H7 (cell line): ENCODE measurements around the gene RNF8. TPM values are rescaled to one million over a fixed set of nuclear protein-coding genes. Genes with fewer than 3 reads are reported as not detected.
"Not testable (repeated sequence)": the region's sequence is repeated elsewhere in the genome, so short reads cannot be mapped to it uniquely, and the experiment has no call there.

Experiments
- DNase-seq: peaks from one replicate; pipeline ENCODE4 v3.0.0; 2012
- H3K27me3 ChIP-seq: 2 replicates; pipeline ENCODE4 v1.6.0; 2011; ENCODE audit warnings: mild to moderate bottlenecking, low read length; ENCODE audit not compliant: control insufficient read depth, insufficient read depth
- H3K36me3 ChIP-seq: replicated peaks from 2 replicates; pipeline ENCODE4 v1.5.1; 2011; ENCODE audit warnings: low read length; ENCODE audit not compliant: control insufficient read depth, insufficient read depth
- H3K4me3 ChIP-seq: 2 replicates; pipeline ENCODE4 v1.5.1; 2011; ENCODE audit warnings: low read depth, mild to moderate bottlenecking, control low read depth, low read length, moderate library complexity; ENCODE audit not compliant: insufficient read depth
- total RNA-seq: library from RNA; depleted of rRNA; stranded (reverse); fragments of >200 nt; shearing (Covaris generic); gene quantifications from 2 replicates; pipeline ENCODE4 v1.2.3, GENCODE V29; 2014

RNF8 gene
- total RNA-seq, 1 experiment from 2014 or later = 32.2 TPM

DNA sequence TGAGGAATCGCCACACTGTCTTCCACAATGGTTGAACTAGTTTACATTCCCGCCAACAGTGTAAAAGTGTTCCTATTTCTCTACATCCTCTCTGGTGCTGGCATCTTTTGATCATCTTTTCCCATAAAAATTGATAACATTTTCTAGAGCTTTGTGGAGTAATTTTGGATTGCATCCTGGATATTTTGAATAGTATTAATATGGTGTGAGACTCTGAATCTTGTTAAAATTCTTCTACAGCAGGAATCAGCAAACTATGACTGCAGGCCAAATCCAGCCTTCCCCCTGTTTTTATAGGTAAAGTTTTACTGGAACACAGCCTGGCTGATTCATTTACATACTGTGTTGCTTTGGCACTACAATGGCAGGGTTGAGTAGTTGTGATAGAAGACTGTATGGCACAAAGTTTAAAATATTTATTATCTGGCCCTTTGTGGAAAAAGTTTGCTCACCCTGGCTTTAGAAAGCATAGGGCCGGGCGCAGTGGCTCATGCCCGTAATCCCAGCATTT lies 15.0 kb upstream of the RNF8 start:
- no peak for DNase-seq
- Histone ChIP-seq H3K27me3 (no peaks in the 10 kb centered on the region), H3K4me3 (no peak overlapping the region)

DNA sequence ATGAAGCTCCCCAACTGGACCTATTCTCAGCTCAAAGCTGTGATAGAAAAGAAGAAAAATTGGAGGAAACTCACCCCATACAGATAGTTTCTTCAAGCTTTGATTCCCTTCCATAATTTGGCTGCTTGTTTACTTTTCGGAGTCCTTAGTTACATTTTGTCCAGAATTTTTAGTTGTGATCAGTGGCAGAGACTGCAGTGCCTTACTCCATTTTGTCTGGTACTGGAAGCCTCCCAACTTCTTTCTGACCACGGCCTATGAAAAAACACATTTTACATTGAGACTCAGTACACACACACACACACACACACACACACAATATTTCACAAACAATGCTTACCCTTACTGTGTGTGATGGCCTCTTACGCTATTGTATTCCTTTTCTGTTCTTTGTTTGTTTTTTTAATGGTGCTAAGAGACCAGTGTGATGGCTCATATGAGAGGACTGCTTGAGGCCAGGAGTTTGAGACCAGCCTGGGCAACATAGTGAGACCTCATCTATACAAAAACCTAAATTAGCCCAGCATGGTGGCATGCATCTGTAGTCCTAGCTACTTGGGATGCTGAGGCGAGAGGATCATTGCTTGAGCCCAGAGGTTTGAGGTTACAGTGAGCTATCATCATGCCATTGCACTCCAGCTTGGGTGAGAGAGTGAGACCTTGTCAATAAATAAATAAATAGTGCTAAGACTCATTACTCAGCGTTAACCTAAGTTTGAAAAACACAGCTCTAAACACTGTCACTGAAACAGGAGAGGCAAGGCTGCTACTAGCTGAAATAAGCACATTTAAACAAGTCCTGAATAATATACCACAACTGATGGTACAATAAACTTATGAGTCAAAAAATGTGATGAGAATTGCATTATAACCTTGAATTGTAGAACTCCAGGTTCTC lies 13.8 kb upstream of the RNF8 start:
- DNase-seq = no peak
- Histone ChIP-seq H3K36me3 (no peaks in the 10 kb centered on the region), H3K4me3 (no peak overlapping the region), H3K27me3 (no peaks in the 10 kb centered on the region)

More for the DNA sequence above, 15.0 kb upstream of the RNF8 start:
- H3K36me3 ChIP-seq = no peaks in the 10 kb centered on the region

DNA sequence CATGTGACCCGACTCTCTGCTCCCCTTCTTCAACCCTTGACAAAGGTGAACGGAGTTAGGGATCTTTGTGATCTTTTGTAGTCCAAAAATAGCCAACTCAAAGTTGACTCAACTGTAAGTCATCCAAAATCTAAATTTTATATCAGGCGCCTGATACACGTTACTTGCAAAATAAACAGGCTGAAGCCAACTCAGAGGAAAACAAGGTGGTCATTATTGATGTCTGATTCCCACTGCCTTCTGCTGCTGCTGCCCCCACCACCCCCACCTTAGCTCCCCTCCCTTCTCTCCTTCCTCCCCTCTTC lies 13.2 kb upstream of the RNF8 start:
- no peak overlapping the region for H3K4me3 ChIP-seq
- H3K36me3 ChIP-seq = no peaks in the 10 kb centered on the region
- no peaks in the 10 kb centered on the region for H3K27me3 ChIP-seq
- DNase-seq = no peak

DNA sequence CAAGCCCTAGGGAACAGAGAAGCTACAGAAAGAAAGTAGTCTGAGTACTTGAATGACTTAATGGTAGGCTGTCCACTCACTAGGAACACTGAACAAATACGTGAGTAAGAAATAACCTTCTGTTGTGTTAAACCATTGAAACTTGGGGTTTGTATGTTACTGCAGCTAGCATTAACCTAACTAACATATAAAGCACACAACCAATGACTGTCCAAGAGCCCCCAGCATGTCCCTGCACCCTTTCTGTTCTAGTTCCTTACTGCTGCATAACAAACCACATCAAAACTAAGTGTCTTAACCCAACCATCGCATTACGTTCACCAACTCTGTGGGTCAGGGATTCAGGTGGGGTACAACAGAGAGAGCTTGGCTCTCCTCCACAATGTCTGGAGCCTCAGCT lies 10.5 kb upstream of the RNF8 start:
- Histone ChIP-seq H3K36me3 (no peaks in the 10 kb centered on the region), H3K4me3 (no peak overlapping the region), H3K27me3 (no peaks in the 10 kb centered on the region)
- DNase-seq = no peak

DNA sequence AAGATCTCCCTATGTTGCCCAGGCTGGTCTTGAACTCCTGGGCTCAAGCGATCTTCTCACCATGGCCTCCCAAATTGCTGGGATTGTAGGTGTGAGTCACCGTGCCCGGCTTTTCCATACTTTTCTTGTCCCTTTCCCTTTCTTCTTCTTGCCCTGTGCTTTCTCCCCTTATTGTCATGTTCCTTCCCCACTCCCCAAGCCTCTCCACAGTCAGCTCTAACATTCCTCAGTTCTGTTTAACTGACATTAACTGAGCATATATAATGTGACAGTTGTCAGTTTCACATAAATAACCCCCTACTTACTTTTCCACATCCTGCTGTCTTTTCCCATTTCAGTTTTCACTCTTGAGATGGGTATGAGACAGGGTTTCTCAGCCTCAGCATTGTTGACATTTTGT lies 9.5 kb upstream of the RNF8 start:
- DNase-seq = no peak
- Histone ChIP-seq H3K4me3 (no peak overlapping the region), H3K36me3 (no peaks in the 10 kb centered on the region), H3K27me3 (no peaks in the 10 kb centered on the region)

DNA sequence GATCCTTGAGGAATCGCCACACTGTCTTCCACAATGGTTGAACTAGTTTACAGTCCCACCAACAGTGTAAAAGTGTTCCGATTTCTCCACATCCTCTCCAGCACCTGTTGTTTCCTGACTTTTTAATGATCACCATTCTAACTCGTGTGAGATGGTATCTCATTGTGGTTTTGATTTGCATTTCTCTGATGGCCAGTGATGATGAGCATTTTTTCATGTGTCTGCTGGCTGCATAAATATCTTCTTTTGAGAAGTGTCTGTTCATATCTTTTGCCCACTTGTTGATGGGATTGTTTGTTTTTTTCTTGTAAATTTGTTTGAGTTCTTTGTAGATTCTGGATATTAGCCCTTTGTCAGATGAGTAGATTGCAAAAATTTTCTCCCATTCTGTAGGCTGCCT lies 8.0 kb upstream of the RNF8 start:
- not testable (repeated sequence) for DNase-seq, H3K36me3 ChIP-seq, H3K27me3 ChIP-seq, H3K4me3 ChIP-seq

DNA sequence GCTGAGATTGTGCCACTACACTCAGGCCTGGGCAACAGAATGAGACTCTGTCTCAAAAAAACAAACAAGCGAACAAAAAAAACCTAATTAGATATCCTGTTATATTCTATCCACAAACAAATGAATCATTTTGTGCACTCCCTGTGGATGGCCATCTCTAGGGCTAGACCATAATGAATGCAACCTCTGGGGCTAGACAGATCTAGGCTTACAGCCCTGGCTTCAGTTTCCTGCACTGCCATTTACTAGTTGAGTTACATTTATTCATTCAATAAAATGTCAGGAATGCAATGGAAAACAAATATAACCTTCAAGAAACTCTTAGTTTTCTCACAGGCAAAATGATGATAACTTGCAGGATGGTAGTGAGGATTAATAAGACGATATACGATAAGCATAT lies 6.6 kb upstream of the RNF8 start:
- H3K4me3 ChIP-seq = no peak overlapping the region
- no peaks in the 10 kb centered on the region for H3K36me3 ChIP-seq
- H3K27me3 ChIP-seq = no peaks in the 10 kb centered on the region
- no peak for DNase-seq

DNA sequence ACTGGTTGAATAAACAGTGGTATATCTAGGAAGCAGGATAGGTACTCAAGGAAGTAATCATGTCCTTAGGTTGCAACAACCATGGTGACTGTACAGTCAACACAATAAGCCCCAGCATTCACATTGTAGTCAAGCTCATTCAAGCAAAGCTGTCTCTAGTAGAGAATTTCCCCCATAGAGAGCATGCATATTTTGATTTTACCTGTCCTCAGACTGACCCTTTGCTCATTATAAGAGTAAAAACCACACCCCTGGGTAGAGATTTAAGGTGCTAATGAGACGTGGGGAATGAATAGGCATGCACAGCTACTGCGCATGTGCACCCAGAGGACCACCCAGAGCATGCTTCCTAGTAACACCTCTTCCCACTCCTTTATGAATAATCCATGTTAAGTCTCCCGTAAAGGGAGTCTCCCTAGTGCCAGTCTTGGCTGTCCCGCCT lies 6.1 kb upstream of the RNF8 start:
- no peak for DNase-seq
- Histone ChIP-seq H3K4me3 (no peak overlapping the region), H3K27me3 (no peaks in the 10 kb centered on the region), H3K36me3 (no peaks in the 10 kb centered on the region)

DNA sequence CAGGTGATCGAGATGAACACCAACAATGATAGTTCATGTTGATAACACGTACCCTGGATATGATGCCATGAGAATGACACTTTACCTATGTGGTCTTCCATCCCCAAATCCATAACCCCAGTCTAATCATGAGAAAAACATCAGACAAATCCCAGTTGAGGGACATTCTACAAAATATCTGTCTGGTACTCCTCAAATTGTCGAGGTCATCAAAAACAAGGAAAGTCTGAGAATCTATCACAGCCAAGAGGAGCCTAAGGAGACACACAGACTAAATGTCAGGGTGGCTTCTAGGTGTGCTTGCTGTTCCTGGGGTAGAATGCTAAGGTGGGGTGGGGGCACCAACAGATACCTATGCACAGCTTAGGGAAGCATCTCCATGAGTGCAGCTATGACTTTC lies 2.8 kb upstream of the RNF8 start:
- no peaks in the 10 kb centered on the region for H3K27me3 ChIP-seq
- no peak overlapping the region for H3K4me3 ChIP-seq
- H3K36me3 ChIP-seq = no peaks in the 10 kb centered on the region
- no peak for DNase-seq

DNA sequence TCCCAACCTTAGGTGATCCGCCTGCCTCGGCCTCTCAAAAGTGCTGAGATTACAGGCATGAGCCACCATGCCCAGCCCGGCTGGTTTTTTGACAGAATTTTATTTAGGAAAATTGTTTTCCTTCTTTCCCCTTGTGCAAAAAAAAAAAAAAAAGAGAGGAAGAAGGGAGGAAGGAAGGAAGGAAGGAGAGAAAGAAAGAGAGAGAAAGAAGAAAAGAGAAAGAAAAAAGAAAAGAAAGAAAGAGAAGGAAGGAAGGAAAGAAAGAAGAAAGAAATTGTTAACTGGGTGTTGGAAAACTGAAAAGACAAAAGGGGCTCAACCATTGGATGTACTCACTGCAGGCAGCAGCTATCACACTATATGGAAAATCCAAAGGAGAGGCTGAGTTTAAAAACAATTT lies 1.4 kb upstream of the RNF8 start:
- H3K27me3 ChIP-seq = no peaks in the 10 kb centered on the region
- DNase-seq = no peak
- H3K36me3 ChIP-seq = no peaks in the 10 kb centered on the region
- H3K4me3 ChIP-seq = no peak overlapping the region

DNA sequence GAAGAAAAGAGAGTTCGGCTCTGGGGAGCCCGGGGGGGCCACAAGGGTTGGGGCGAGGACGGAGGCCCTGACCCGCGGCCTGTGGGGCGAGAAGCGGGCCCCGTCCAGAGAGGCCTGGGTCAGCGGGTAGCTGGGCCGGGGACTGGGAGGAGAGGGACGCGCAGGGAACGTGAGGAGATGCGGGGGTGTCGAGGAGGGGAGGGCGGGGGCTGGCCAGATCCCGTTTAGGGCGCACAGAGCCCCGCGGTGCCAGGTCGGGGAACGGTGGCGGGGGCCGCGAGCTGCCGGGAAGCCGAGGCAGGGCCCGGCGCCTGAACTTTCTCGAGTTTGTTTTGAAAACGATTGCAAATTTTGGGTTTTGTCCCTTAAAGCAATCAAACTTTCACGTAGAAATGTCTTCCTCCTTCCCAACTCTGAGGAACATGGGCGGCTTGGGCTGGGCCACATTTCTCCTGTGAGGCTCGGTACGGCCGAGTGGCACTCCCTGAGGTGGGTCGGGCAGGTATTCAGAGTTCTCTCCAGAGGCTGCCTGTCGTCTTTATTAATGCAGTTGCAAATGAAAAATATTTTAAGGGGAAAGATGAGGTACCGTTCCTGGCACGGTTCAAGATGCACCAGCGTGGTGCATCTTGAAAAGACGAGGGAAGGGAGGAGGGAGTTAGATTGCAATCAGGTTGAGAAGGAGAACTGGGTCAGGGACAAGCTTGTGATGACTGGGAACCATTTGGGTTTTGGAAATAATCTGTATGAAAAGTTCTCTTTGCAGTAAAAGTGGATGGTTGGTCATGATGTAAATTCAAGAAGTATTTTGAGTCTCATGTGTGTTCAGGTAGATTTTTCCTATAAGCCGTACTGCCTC lies 972 bp downstream of the RNF8 start:
- H3K27me3 ChIP-seq = no peaks in the 10 kb centered on the region
- DNase-seq = peak; percentile 83
- no peaks in the 10 kb centered on the region for H3K36me3 ChIP-seq
- H3K4me3 ChIP-seq = peak overlapping the region; percentile 86

DNA sequence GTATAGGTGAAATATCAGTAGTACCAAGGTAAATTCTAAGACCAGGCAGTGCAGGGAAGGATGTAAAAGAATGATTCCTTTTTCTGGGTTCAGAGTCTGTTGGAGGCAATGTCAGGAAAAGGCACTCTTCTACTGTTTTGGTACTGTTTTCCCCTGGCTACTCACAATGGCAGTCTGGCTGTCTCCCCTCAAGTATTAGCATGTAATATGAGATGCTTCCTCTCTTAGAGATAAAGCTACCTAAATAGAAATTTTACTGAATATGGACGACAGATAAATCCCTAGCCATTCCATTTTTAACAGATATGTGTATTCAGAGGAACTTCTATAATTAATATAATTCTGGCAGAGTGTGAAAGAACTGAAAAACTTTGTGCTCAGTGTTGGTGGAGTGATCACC lies 3.5 kb downstream of the RNF8 start:
- Histone ChIP-seq H3K36me3 (peaks cover 6% of the 10 kb centered on the region), H3K4me3 (no peak overlapping the region), H3K27me3 (no peaks in the 10 kb centered on the region)
- DNase-seq = no peak

DNA sequence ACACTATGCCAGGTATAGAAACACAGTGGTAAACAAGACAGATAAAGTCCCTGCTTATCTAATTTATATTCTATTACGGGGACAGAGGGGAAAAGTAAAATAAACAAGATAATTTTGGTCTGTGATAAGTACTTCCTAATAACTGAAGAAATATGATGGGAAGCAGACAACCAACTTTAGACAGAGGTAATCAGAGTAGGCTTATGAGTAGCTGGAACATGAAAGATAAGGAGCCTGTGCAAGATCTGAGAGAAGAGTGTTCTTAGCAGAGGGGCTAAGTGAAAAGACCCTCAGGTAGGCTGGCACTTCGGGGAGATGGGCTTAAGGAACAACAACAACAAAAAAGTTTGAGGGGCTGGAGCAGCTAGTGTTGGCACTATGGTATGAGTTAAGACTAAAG lies 4.1 kb downstream of the RNF8 start:
- DNase-seq = no peak

DNA sequence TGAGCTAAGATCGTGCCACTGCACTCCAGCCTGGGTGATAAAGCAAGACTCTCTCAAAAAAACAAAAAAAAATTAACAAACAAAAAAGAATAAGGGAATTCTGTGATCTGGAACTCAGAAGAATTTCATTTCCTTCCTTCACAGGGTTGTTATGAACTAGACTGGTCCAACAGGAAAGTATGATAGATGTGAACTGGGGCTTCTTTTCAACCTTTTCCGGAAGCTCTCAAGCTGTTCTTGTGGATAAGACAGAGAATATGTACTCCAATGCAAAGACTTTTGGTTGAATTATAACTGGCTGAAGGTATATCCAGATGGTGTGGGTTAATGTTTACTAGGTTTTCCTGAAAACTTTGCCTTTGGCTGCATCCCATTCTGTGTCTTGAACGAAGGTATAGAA lies 5.3 kb downstream of the RNF8 start:
- H3K4me3 ChIP-seq = no peak overlapping the region
- peaks cover 6% of the 10 kb centered on the region for H3K36me3 ChIP-seq
- no peak for DNase-seq
- H3K27me3 ChIP-seq = no peaks in the 10 kb centered on the region

More for the DNA sequence above, 4.1 kb downstream of the RNF8 start:
- H3K36me3 ChIP-seq = peaks cover 6% of the 10 kb centered on the region
- H3K4me3 ChIP-seq = no peak overlapping the region
- no peaks in the 10 kb centered on the region for H3K27me3 ChIP-seq
